HepG2 (cell line): ENCODE results near the gene MRS2. TPM values are rescaled to one million over a fixed set of nuclear protein-coding genes. Genes with fewer than 3 reads are reported as not detected.

Source experiments
- DBP ChIP-seq: sonication (generic); formaldehyde crosslinking; IDR thresholded peaks from 2 replicates; pipeline ENCODE4 v1.4.0; 2020; ENCODE audit warnings: missing genetic modification reagents; ENCODE audit errors: not compliant biosample characterization
- GABPB1 ChIP-seq: IDR thresholded peaks from 2 replicates; pipeline ENCODE4 v1.6.1; 2016; ENCODE audit warnings: mild to moderate bottlenecking, missing genetic modification reagents, moderate library complexity, missing compliant biosample characterization
- HMGA1 ChIP-seq: sonication (generic); formaldehyde crosslinking; conservative IDR thresholded peaks from 2 replicates; pipeline ENCODE4 v1.4.0; 2020; ENCODE audit warnings: missing genetic modification reagents
- HMGXB3 ChIP-seq: sonication (generic); formaldehyde crosslinking; IDR thresholded peaks from 2 replicates; pipeline ENCODE4 v1.4.0; 2020; ENCODE audit warnings: missing genetic modification reagents, borderline replicate concordance
- HNF4G ChIP-seq, 2 experiments: sonication (generic) in 1 of 2; formaldehyde crosslinking in 1 of 2; IDR thresholded peaks; 2 replicates each; pipeline versions ENCODE4 v1.4.0 to v1.6.1; 2011 to 2020; ENCODE audit warnings: borderline replicate concordance in 2 of 2, low read depth in 2 of 2, mild to moderate bottlenecking in 2 of 2, low read length in 1 of 2, missing genetic modification reagents in 1 of 2, moderate library complexity in 1 of 2
- JUN ChIP-seq: sonication (generic); formaldehyde crosslinking; IDR thresholded peaks from 2 replicates; pipeline ENCODE4 v1.4.0; 2020; ENCODE audit warnings: mild to moderate bottlenecking, missing genetic modification reagents
- KAT2B ChIP-seq: fragments of 150-350 bp; IDR thresholded peaks from 2 replicates; pipeline ENCODE4 v1.6.1; 2014; ENCODE audit warnings: low read depth, low read length, borderline replicate concordance
- KAT7 ChIP-seq: IDR thresholded peaks from 2 replicates; pipeline ENCODE4 v1.6.1; 2018; ENCODE audit warnings: borderline replicate concordance, missing compliant biosample characterization
- NONO ChIP-seq, 2 experiments: fragments of 450-650 bp in 1 of 2; sonication (generic) in 1 of 2; formaldehyde crosslinking in 1 of 2; IDR thresholded peaks in 1 of 2; conservative IDR thresholded peaks in 1 of 2; 2 replicates each; pipeline versions ENCODE4 v1.6.1 to v1.8.0; 2017 to 2022; ENCODE audit warnings: mild to moderate bottlenecking in 1 of 2, missing genetic modification reagents in 1 of 2, moderate library complexity in 1 of 2
- PHB2 ChIP-seq: fragments of 450-650 bp; IDR thresholded peaks from 2 replicates; pipeline ENCODE4 v1.6.1; 2018; ENCODE audit not compliant: partially characterized antibody
- REXO4 ChIP-seq: sonication (generic); formaldehyde crosslinking; IDR thresholded peaks from 2 replicates; pipeline ENCODE4 v1.8.0; 2022; ENCODE audit warnings: missing genetic modification reagents, mild to moderate bottlenecking, borderline replicate concordance
- RFX1 ChIP-seq: fragments of 450-650 bp; IDR thresholded peaks from 2 replicates; pipeline ENCODE4 v1.6.1; 2017
- SMAD9 ChIP-seq: sonication (generic); formaldehyde crosslinking; IDR thresholded peaks from 2 replicates; pipeline ENCODE4 v1.5.1; 2020; ENCODE audit warnings: mild to moderate bottlenecking, missing genetic modification reagents
- SMARCC2 ChIP-seq: fragments of 450-650 bp; IDR thresholded peaks from 2 replicates; pipeline ENCODE4 v1.6.1; 2017; ENCODE audit warnings: antibody characterized with exemption, mild to moderate bottlenecking
- SMC3 ChIP-seq: IDR thresholded peaks from 2 replicates; pipeline ENCODE4 v1.6.1; 2011; ENCODE audit warnings: low read length, improper control_type of control experiment
- SNRNP70 ChIP-seq: fragments of 200-400 bp; formaldehyde crosslinking; IDR thresholded peaks from 2 replicates; pipeline ENCODE4 v1.6.1; 2017; ENCODE audit warnings: mild to moderate bottlenecking, low read depth, low read length, moderate library complexity
- ZNF256 ChIP-seq: sonication (generic); formaldehyde crosslinking; conservative IDR thresholded peaks from 2 replicates; pipeline ENCODE4 v1.4.0; 2020; ENCODE audit warnings: missing genetic modification reagents
- ZNF276 ChIP-seq: sonication (generic); formaldehyde crosslinking; IDR thresholded peaks from 2 replicates; pipeline ENCODE4 v1.4.0; 2020; ENCODE audit warnings: mild to moderate bottlenecking, low read depth, missing genetic modification reagents
- ZNF556 ChIP-seq: sonication (generic); formaldehyde crosslinking; IDR thresholded peaks from 2 replicates; pipeline ENCODE4 v1.4.0; 2020; ENCODE audit warnings: mild to moderate bottlenecking, missing genetic modification reagents, borderline replicate concordance
- ZNF670 ChIP-seq: sonication (generic); formaldehyde crosslinking; IDR thresholded peaks from 2 replicates; pipeline ENCODE4 v1.8.0; 2022; ENCODE audit warnings: mild to moderate bottlenecking, missing genetic modification reagents, borderline replicate concordance
- ZNF839 ChIP-seq: sonication (generic); formaldehyde crosslinking; IDR thresholded peaks from 2 replicates; pipeline ENCODE4 v1.4.0; 2020; ENCODE audit warnings: missing genetic modification reagents, mild to moderate bottlenecking, borderline replicate concordance
- polyA plus RNA-seq, 8 experiments: library from polyadenylated mRNA; depleted of rRNA in 3 of 8; stranded (reverse) in 7 of 8; unstranded in 1 of 8; fragments of >200 nt; fragmentation: Illumina TruSeq in 4 of 8; extraction: Trizol in 4 of 8; gene quantifications; 2 replicates each; pipeline versions ENCODE4 v1.2.1 to v1.2.3, GENCODE V29; 2011 to 2016; ENCODE audit warnings: low read depth in 4 of 8, missing spikeins in 1 of 8, mixed read lengths in 1 of 8; ENCODE audit not compliant: insufficient read depth in 1 of 8
- total RNA-seq, 5 experiments: library from RNA; depleted of rRNA; stranded (reverse); fragments of >200 nt; fragmentation: Illumina TruSeq; extraction: Trizol; gene quantifications; 2 replicates each; pipeline ENCODE4 v1.2.3, GENCODE V29; 2016; ENCODE audit warnings: low read depth in 1 of 5

Gene MRS2
- total and polyA plus RNA-seq, 2 of the 13 experiments (the other 11 are each of a cell fraction or from before 2014, with no cell fraction given): 31.1 to 83.8 TPM

- TF ChIP-seq HMGXB3 (CRISPR knock-in tag) (no peak), ZNF839 (no peak), SMC3 (peak; percentile 55; the same call in 1 of the 2 replicates), JUN (CRISPR knock-in tag) (peak; percentile 63; the same call in 1 of the 2 replicates), ZNF256 (CRISPR knock-in tag) (no peak), ZNF670 (CRISPR knock-in tag) (peak; percentile 95), ZNF276 (CRISPR knock-in tag) (peak; percentile 89), KAT2B (no peak), GABPB1 (CRISPR knock-in tag) (peak; percentile 33; the same call in 1 of the 2 replicates), REXO4 (CRISPR knock-in tag) (no peak), RFX1 (no peak), PHB2 (no peak), KAT7 (peak; percentile 49; the same call in 1 of the 2 replicates), SMARCC2 (no peak), HNF4G (IDR thresholded peaks at IDR 0.05; ENCODE audit: borderline replicate concordance, low read depth, low read length) (peak; percentile 98), HNF4G (CRISPR knock-in tag; IDR thresholded peaks at IDR 0.05; ENCODE audit: borderline replicate concordance, low read depth) (peak; percentile 92), SMAD9 (CRISPR knock-in tag) (no peak), HMGA1 (no peak), DBP (CRISPR knock-in tag) (no peak), NONO (IDR thresholded peaks at IDR 0.05) (no peak), NONO (CRISPR knock-in tag; conservative IDR thresholded peaks at IDR 0.05) (peak; percentile 33; the same call in 1 of the 2 replicates), SNRNP70 (no peak), ZNF556 (CRISPR knock-in tag) (peak; percentile 84; the same call in 1 of the 2 replicates)
Observed at GRCh38 chr6:24385536-24386269, 17.0 kb upstream of the MRS2 start (continued).
